ENCODE results near the gene SLC35C1.

Gene SLC35C1

DNA sequence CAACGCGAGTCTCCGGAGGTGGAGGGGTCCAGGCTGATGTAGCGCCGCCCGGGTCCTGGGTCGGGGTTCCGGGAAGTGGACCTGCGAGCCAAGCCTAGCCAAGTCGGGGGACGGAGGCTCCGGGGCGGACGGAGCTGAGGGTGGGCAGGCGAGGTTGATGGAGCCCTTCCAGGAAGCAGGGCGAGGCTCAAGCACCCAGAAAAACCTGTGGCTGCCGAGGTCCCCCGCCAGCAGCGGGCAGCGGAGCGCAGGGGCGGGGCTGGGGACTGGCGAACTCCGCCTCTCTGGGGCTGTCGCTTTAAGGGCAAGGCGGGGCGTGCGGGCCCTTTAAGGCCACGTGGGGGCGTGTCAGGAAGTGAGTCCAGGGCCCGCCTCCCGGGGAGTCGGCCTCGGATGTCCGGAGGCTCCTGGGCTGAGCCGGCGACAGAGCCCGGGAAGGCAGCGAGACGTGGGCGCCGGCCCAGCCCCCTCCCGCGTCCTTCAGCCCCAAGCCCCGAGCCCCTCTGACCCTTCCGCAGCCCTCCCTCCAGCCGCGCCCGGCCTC, at the start of gene SLC35C1:
Gene SLC35C1, plus strand, starts transcription at position 389 of the 544 bp plus-strand sequence. CDS start 653 bp downstream, outside the sequence.
- peak; percentile 56 to 98 (median 76) for DNase-seq

DNA sequence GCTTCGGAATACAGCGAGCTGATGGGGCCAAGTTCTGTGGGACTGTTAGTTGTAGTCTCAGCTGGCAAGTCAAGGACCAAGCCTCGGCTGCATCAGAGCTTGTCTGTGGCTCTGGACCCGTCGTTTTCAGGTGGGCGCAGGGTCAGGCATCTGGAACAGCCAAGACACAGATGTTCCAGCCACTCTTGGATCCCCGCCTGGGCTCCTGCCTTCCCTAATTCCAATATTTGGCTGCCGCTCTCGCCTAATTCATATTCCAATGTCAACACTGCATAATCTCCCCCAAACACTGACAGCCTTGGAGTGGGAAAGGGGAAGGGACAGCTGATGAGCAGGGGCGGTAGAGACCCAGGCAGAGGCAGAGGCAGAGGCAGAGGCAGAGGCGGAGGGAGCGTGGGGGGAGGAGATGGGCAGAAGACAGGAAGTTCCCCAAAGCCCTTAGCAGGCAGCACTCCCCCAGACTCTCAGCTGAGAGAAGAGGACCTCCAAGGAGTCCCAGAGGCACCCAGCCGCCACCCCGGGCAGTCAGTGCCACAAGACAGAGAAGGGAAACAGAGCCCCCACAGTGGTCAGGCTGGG, 49.6 kb upstream of the SLC35C1 start:
- DNase-seq, result no peak

DNA sequence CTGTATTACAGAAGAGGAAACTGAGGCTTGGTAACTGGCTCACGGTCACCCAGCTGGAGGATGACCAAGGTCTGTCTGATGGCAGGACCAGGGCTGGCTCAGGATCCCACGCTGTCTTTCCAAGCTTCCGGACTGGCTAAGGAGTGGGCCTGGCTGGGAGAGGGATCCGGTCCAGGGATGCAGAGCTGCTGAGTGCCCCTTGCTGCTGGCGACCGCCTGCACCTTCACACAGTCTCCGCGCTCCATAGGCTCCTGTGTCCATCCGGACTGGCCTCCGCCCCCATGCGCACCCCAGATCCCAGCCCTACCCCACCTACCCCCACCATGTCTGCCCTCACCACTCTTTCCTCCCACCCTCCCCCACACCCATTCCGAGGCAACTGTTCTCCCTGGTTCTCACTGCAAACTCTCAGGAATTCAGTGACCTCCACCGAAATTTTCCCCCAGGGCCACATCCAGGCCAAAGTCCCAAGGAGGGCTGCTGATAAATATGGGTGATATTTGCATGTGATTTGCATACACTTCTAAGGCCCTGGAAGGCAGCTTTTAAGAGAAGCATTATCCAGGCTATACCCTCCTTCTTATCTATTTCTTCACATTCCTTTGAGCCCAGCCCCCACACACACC, 48.5 kb upstream of the SLC35C1 start:
- DNase-seq, result no peak

DNA sequence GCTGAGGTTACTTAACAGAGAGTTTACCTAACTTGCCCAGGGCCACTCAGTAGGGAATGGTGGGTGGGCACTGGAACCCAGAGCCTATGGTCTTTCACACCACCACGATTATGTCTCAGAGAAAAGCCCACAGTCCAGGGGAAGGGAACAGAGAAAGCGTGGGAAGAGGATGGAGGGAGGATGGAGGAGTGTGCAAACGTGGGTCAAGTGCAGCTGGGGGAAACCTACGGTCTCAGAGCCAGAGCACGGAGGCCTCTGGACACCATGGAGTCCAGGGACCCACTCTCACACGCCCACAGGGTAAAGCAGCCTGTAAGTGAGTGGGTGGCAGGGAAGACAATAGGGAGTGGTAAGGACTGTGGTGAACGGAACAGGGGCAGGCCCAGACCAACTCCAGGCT, 47.3 kb upstream of the SLC35C1 start:
- no peak for DNase-seq

DNA sequence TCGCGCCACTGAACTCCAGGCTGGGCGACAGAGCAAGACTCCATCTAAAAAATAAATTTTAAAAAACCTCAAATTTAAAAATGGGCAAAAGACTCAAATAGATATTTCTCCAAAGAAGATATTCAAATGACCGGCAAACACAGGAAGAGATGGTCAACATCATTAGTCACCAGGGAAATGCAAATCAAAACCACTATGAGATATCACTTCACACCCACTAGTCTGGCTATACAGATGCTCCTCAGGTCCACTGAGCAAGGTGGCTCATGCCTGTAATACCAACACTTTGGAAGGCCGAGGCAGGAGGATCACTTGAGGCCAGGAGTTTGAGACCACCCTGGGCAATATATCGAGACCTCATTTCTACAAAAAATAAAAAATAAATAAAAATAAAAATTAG, 43.3 kb upstream of the SLC35C1 start:
- DNase-seq, result no peak

DNA sequence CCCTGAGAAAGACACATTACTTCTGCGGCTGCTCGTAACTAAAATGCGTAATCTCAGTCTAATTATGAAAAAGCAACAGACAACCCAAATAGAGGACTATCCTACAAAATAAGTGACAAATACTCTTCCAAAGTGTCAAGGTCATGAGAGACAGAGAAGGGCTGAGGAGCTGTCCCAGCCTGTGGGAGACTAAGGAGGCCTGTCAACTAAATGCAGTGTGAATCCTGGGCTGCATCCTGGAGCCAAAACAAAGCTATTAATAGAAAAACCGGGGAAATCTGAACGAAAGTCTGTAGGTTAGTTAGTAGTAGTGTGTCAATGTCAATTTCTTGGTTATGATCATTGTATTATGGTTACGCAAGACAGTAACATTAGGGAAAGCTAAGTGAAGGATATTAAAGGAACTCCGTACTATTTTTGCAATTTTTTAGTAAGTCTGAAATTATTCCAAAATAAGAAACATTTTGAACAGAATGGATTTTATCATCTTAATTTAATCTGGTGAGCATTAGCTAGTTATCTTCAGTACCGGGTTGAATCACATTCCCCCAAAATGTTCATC, 39.8 kb upstream of the SLC35C1 start:
- DNase-seq, result no peak

DNA sequence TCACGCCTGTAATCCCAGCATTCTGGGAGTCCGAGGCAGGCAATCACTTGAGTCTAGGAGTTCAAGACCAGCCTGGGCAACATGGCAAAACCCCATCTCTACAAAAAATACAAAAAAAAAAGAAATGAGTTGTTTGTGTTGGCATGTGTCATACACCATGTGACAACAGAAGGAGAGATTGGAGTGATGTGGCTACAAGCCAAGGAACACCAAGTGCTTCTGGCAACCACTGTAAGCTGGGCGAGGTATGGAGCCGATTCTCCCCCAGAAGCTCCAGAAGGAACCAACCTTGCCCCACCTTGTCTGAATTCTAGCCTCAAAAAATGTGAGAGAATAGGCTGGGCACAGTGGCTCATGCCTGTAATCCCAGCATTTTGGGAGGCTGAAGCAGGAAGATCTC, 39.1 kb upstream of the SLC35C1 start:
- DNase-seq, result no peak

DNA sequence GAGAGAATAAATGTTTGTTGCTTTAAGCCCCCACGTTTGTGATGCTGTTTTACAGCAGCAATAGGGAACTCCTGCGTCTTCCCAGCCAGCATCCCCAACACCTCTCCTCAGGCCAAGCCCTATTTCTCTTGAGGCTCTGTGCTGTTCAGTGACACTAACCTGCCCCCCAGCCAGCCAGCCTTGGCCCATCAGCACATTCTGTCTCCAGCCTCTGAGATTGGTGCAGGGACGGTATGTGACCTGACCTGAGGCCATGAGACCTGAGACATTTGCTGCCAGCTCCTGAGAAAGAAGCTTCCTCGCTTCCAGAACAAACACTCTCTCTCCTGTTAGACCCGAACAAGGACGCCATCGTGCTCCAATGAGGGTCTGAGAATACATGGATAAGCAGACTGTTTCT, 38.5 kb upstream of the SLC35C1 start:
- no peak for DNase-seq

DNA sequence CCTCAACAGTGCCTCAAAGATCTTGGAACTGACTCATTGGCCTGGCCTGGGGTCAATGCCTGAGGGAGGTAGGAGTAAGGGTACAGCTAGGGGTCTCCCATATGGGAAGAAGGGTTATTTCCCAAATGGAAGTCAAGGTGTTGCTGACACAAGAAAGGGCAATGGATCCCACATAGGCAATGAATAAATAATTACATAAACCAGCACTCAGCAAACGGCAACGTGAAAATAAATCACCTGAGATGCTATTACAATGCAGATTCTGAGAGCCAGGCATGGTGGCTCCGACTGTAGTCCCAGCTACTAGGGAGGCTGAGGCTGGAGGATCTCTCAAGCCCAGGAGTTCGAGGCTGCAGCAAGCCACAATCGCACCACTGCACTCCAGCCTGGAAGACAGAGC, 36.5 kb upstream of the SLC35C1 start:
- no peak for DNase-seq

DNA sequence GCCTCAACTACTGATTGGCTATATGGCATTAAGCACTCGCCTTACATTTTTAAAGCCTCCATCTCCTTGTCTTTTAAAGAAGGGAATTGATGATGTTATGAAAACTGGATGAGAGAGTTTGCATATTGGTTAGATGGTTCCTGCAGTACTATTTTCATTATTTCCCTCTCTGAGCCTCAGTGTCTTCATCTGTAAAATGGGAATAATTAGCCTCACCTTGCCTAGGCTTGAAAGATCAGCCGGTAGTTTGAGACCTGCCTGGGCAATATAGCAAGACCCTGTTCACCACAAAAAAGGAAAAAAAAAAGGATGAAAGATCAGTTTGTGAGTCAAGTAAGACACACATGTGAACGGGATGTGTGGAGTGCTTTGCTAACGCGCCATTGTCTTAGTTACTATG, 35.0 kb upstream of the SLC35C1 start:
- DNase-seq, result no peak

DNA sequence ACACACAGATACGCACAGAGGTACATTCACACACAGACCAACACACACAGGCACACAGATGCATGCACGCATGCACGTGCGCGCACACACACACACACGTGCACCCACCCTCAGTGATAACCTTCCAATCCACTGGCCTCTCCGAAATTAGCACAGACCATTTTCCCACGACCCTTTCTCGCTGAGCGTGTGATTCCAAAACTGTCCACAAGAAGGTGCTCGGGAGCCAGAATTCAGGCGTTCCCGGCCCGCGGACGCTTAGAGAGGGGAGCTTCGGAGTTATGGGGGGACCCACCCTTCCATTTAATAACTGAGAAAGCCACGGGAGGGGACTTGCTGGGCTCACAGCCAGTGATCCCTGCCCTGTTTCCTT, 33.8 kb upstream of the SLC35C1 start:
- peak; percentile 21 to 76 (median 50) for DNase-seq

DNA sequence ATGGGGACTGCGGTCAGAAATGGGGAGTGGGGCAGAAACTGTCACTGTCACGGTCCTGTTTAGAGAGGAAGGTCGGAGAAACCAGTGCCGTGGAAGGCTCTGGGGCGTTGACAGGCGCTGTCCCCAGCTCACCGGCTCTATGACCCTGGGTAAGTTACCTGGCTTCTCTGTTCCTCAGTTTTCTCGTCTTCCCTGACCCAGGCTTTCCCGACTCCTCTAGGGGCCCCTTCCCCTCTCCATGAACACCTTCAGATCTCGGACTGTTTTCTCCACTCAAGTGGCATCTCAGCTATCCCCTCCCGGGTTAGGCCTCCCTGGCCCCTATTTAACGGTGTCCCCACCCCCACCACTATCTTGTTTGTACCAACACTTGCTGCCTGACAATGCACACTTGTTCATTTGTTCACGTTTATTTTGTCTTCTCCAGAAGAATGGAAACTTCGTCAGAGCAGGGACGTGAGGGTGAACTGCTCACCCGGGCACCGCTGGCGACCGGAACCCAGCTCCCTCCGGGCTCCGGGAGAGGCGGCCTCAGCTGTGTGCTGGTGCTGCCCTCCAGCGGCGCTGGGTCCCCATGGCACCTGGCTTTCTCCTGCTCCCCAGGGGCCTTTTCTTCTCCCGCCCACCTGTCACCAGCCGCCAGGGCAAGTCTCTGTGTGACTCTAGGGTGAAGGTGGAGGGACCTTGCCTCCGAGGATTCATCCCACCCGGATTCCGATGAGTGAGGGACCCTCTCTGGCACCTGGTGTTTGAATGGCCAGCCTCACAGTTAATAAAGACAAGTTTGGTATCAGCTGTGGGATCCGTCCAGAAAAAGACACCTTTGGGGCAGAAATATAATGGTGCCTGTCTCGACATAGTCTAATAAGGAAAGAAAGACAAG, 33.1 kb upstream of the SLC35C1 start:
- DNase-seq, result peak; percentile 57 to 90 (median 65)

DNA sequence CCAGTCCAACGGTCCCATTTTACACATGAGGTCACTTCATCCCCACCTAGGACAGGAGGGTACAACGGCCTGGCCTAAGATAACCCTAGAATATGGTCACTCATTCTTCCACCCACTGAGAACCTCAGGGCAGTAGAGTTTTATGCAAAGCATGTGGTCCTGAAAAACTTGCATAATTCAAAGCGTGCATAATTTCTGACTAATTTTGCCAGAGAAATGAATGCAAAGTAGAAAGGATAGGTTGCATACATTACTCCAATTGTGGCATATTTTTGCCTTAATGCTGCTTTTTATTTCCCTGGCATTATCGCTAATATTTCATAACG, 32.5 kb upstream of the SLC35C1 start:
- DNase-seq, result no peak

DNA sequence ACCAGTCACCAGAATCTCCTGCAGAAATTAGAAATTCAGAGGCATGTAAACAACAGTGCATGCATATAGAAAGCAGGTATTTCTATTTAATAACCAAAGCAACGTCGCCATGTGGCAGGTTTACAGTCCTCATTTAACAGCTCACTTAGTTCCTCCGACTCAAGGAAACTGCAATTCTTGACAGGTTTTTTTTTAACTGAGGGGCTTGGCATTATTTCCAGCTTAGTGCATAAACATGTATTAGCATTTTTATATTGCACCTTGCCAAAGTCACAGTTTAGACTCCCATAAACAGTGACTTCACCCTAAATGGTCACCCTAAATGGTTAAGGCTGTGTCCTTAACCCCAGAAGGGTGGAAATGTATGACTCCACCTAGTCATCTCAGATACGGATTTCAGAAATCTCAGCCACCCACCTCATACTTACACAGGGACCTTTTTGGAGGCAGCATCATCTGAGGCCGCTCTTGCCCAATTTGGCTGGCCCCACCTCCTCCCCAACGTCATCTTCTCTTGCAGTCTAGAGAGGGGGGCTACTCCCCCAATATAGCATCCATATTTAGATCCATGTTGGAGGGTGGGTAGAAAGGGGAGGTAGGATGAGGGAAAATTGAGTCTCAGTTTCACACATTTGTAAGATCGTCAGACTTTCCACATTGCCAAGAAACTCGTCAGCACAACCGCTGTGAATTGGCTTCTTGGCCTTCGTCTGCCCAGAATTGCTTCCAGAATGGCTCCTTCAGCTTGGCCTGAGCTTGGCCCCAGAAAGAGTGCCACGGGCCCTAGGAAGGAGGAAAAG, 31.8 kb upstream of the SLC35C1 start:
- no peak for DNase-seq

DNA sequence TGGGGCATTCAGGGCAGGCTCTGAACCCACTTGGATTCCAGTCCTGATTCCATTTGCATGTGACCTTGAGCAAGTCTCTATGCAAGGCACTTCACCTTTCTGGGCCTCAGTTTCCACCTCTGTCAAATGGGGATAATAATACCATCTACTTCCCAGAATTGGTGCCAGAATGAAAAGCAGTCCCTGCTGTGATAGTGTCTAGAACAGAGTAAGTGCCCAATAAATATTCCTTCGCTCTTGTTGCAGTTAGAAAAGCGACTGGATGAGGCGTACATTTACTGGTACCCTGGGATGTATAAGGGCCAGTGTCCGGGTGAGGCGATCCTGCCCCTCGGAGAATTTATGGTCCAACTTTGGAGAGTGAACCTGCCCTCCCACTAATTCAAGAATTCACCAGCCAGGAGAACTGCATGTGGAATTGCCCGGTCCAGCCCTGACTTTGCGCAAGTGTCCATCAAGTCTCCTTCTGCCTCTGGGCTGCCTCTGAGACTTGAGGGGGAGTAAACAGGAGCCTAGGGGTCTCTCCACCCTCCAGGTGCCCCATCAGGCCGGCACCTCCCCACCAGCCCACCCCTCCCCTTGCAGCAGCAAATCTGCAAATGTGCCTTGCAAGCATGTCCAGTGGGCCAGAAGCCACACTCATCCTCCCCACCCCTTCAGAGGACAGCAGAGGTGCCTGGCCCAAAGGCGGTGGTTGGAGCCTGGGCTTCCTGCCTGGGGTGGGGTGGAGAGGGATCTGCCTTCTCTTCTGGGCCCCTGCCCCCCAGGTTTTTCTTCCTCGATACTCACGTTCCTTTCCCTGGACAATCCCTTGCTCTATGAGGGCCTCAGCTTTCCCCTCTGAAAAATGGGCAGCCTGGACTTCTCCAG, 30.9 kb upstream of the SLC35C1 start:
- no peak for DNase-seq

DNA sequence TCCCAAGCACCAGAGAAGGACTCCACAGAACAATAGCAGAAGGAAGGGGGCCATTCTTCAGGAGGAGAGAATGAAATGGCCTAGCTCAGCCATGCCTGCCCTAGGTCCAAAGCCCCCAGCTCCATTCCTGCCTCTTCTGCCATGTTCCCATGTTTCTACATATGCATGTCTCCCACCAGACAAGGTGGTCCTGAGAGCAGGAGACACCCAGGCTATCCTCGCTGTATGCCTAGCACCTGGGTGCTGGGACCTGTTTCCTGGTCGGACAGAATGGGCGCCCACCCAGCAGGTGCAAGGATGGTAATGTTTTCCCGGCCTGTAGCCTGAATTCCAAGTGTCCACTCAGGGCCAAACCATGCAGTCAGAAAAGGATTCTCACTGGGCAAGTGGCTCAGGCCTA, 30.2 kb upstream of the SLC35C1 start:
- no peak for DNase-seq

DNA sequence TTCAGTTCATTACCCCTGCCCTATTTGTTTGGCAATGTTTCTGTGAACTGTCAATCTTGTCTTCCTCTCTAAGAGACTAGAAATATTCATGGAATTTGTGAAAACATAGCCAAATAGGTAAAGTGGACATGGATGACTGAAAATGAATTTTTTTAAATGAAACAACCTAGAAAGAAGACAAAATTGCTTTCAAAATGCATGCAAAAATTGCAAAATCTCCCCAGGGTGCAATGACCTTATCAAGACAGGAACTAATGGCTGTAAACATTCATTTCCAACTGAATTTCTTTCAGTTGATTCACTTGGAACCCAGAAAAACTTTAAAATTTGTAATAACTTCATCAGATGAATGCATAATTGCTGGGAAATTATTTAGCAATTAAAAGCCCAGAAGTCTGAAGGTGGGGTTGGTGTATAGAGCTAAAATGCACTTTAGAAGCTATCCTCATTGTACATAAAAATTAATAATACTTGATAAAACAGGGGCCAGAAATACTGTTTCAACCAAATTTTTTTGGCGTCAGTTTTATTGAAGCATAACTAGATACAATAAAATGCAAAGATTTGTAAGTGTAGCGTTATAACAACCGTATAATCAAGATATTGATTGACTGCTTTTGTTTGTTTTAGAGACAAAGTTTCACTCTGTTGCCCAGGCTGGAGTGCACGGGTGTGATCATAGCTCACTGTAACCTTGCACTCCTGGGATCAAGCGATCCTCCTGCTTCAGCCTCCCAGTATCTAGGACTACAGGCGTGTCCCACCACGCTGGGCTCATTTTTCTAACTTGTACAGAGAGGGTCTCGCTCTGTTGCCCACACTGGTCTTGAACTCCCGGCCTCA, 27.6 kb upstream of the SLC35C1 start:
- DNase-seq, result no peak

DNA sequence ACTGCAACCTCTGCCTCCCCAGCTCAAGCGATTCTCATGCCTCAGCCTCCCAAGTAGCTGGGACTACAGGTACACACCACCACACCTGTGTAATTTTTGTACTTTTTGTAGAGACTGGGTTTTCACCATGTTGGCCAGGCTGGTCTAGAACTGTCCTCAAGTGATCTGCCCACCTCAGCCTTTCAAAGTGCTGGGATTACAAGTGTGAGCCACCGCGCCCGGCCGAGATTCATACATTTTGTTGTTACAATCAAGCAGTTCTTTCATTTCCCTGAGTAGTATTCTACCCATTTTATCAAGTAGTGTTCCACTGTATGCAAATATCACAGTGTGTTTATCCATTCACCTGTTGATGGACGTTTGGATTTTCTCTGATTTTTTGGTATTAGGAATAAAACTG, 26.6 kb upstream of the SLC35C1 start:
- no peak for DNase-seq

DNA sequence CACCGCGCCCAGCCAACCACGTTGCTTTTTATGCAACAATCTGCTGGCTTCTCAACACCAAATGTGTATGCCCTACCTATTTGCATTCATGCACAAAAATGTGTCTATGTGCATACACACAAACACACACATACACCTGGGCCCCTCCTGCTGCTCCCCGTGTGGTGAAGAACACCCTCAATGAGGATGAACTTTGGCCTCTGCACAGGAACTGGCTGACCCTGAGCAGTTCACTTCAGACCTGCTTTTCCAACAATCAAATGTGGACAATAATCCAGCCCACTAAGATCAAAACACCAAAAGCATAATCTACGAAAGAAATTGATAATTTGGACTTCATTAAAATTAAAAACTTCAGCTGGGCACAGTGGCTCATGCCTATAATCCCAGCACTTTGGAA, 25.3 kb upstream of the SLC35C1 start:
- DNase-seq, result no peak

DNA sequence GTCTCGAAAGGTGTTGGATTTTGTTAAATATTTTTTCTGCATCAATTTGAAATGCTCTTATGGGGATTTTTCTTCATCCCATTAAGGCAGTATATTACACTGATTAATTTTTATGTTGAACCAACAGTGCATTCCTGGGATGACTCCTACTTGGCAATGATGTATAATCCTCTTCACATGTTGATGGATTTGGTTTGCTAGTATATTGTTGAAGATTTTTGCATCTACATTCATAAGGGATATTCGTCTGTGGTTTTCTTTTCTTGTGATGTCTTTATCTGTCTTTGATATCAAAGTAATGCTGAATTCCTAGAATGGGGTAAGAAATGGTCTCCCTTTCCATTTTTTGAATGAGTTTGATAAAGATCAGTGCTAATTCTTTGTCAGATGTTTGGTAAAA, 18.7 kb upstream of the SLC35C1 start:
- DNase-seq, result no peak

DNA sequence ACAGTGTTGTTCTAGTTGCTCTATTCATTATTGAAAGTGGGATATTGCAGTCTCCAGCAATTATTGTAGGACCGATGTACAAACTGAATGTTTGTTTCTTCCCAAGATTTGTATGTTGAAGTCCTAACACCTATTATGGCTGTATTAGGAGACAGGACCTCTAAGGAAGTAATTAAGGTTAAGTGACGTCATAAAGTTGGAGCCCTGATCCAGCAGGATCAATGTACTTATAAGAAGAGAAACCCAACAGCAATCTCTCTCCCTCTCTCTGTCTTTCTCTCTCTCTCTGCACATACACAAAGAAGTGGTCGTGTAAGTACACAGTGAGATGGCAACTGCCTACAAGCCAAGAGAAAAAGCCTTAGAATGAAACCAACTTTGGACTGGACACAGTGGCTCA, 16.1 kb upstream of the SLC35C1 start:
- no peak for DNase-seq
